ENCODE results near the gene EXOC8. TPM values are rescaled to one million over a fixed set of nuclear protein-coding genes. Genes with fewer than 3 reads are reported as not detected.

EXOC8 gene
- total and polyA plus RNA-seq, 2 of the 13 experiments (the other 11 are each of a cell fraction or from before 2014, with no cell fraction given) = 2.1 to 7.9 TPM

DNA sequence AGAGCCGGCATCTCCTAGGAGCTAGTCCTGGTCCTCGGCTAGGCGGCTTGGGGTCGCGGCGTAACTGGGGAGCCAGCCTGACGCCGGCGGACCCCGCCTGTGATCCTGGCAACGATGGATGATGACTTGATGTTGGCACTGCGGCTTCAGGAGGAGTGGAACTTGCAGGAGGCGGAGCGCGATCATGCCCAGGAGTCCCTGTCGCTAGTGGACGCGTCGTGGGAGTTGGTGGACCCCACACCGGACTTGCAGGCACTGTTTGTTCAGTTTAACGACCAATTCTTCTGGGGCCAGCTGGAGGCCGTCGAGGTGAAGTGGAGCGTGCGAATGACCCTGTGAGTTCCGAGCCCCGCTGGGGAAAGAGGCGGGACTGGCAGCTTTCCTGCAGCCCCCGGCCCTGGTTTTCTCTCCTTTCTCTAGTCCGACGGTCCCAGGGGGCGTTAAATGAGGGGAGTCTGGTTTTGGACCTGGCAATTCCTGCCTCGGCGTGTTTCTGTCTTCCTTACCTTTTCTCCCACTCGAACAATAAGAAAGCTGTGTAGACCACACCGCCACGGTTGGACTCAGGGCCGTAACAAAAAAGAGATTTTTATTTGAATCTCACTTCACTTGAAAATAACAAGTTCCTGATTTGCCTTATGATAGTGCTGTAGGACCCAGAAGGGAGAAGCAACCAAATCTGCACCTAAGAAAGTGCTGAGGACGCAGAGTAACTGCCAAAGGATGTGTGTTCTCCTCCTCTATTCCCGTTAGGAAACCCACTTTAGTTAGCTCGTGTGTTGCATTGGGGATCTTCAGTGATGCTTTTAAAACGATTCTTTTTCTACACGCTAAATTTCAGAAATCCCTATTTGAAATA lies 847 bp upstream of the EXOC8 start, which contains the start of gene SPRTN (continued):
- TF ChIP-seq, protein P1, sequence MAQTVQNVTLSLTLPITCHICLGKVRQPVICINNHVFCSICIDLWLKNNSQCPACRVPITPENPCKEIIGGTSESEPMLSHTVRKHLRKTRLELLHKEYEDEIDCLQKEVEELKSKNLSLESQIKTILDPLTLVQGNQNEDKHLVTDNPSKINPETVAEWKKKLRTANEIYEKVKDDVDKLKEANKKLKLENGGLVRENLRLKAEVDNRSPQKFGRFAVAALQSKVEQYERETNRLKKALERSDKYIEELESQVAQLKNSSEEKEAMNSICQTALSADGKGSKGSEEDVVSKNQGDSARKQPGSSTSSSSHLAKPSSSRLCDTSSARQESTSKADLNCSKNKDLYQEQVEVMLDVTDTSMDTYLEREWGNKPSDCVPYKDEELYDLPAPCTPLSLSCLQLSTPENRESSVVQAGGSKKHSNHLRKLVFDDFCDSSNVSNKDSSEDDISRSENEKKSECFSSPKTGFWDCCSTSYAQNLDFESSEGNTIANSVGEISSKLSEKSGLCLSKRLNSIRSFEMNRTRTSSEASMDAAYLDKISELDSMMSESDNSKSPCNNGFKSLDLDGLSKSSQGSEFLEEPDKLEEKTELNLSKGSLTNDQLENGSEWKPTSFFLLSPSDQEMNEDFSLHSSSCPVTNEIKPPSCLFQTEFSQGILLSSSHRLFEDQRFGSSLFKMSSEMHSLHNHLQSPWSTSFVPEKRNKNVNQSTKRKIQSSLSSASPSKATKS (CRISPR knock-in tag; IDR thresholded peaks at IDR 0.05) = no peak
- no peak for TF ChIP-seq ZNF550 (CRISPR knock-in tag; IDR thresholded peaks at IDR 0.05; ENCODE audit: borderline replicate concordance)
- no peak for TF ChIP-seq KAT2B (IDR thresholded peaks at IDR 0.05; ENCODE audit: borderline replicate concordance, low read depth, low read length)
- no peak for TF ChIP-seq NFE2L1 (CRISPR knock-in tag; IDR thresholded peaks at IDR 0.05; ENCODE audit: borderline replicate concordance)
- TF ChIP-seq ZNF607 (CRISPR knock-in tag; IDR thresholded peaks at IDR 0.05; ENCODE audit: borderline replicate concordance) = no peak
- no peak for TF ChIP-seq ZNF747 (CRISPR knock-in tag; IDR thresholded peaks at IDR 0.05; ENCODE audit: borderline replicate concordance)
- TF ChIP-seq, protein P2, sequence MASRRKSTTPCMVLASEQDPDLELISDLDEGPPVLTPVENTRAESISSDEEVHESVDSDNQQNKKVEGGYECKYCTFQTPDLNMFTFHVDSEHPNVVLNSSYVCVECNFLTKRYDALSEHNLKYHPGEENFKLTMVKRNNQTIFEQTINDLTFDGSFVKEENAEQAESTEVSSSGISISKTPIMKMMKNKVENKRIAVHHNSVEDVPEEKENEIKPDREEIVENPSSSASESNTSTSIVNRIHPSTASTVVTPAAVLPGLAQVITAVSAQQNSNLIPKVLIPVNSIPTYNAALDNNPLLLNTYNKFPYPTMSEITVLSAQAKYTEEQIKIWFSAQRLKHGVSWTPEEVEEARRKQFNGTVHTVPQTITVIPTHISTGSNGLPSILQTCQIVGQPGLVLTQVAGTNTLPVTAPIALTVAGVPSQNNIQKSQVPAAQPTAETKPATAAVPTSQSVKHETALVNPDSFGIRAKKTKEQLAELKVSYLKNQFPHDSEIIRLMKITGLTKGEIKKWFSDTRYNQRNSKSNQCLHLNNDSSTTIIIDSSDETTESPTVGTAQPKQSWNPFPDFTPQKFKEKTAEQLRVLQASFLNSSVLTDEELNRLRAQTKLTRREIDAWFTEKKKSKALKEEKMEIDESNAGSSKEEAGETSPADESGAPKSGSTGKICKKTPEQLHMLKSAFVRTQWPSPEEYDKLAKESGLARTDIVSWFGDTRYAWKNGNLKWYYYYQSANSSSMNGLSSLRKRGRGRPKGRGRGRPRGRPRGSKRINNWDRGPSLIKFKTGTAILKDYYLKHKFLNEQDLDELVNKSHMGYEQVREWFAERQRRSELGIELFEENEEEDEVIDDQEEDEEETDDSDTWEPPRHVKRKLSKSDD (CRISPR knock-in tag; IDR thresholded peaks at IDR 0.05; ENCODE audit: low read depth) = no peak
- no peak; the same call in 1 of the 2 replicates for TF ChIP-seq ZNF619 (CRISPR knock-in tag; IDR thresholded peaks at IDR 0.05)
- TF ChIP-seq BCL6 (CRISPR knock-in tag; IDR thresholded peaks at IDR 0.05) = no peak
- TF ChIP-seq PITX1 (CRISPR knock-in tag; IDR thresholded peaks at IDR 0.05) = no peak
- peak; percentile 62 for TF ChIP-seq PHF8 (CRISPR knock-in tag; IDR thresholded peaks at IDR 0.05)
- TF ChIP-seq, protein P3, sequence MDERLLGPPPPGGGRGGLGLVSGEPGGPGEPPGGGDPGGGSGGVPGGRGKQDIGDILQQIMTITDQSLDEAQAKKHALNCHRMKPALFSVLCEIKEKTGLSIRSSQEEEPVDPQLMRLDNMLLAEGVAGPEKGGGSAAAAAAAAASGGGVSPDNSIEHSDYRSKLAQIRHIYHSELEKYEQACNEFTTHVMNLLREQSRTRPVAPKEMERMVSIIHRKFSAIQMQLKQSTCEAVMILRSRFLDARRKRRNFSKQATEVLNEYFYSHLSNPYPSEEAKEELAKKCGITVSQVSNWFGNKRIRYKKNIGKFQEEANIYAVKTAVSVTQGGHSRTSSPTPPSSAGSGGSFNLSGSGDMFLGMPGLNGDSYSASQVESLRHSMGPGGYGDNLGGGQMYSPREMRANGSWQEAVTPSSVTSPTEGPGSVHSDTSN (CRISPR knock-in tag; IDR thresholded peaks at IDR 0.05) = no peak
- TF ChIP-seq ZNF383 (CRISPR knock-in tag; IDR thresholded peaks at IDR 0.05; ENCODE audit: borderline replicate concordance) = no peak
- no peak for TF ChIP-seq ZNF260 (CRISPR knock-in tag; IDR thresholded peaks at IDR 0.05; ENCODE audit: borderline replicate concordance, low read depth)
- no peak for TF ChIP-seq LCORL (IDR thresholded peaks at IDR 0.05)
- TF ChIP-seq LCORL (CRISPR knock-in tag; IDR thresholded peaks at IDR 0.05) = no peak
- TF ChIP-seq, protein P4, sequence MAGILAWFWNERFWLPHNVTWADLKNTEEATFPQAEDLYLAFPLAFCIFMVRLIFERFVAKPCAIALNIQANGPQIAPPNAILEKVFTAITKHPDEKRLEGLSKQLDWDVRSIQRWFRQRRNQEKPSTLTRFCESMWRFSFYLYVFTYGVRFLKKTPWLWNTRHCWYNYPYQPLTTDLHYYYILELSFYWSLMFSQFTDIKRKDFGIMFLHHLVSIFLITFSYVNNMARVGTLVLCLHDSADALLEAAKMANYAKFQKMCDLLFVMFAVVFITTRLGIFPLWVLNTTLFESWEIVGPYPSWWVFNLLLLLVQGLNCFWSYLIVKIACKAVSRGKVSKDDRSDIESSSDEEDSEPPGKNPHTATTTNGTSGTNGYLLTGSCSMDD (CRISPR knock-in tag; IDR thresholded peaks at IDR 0.05) = no peak
- peak; percentile 59; the same call in 1 of the 2 replicates for TF ChIP-seq KAT7 (CRISPR knock-in tag; IDR thresholded peaks at IDR 0.05; ENCODE audit: borderline replicate concordance)
- no peak for TF ChIP-seq FIP1L1 (IDR thresholded peaks at IDR 0.05; ENCODE audit: borderline replicate concordance, insufficient read depth, low read depth, low read length)
- TF ChIP-seq, protein P5, sequence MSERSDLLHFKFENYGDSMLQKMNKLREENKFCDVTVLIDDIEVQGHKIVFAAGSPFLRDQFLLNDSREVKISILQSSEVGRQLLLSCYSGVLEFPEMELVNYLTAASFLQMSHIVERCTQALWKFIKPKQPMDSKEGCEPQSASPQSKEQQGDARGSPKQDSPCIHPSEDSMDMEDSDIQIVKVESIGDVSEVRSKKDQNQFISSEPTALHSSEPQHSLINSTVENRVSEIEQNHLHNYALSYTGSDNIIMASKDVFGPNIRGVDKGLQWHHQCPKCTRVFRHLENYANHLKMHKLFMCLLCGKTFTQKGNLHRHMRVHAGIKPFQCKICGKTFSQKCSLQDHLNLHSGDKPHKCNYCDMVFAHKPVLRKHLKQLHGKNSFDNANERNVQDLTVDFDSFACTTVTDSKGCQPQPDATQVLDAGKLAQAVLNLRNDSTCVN (CRISPR knock-in tag; IDR thresholded peaks at IDR 0.05; ENCODE audit: borderline replicate concordance) = no peak

Measured in HepG2 (cell line).